ENCODE measurements around the gene TIGD4. TPM values are rescaled to one million over a fixed set of nuclear protein-coding genes. Genes with fewer than 3 reads are reported as not detected.

Gene TIGD4
- total and polyA plus RNA-seq, 2 of the 13 experiments (the other 11 are each of a cell fraction or from before 2014, with no cell fraction given): 0.15 to 0.62 TPM

DNA sequence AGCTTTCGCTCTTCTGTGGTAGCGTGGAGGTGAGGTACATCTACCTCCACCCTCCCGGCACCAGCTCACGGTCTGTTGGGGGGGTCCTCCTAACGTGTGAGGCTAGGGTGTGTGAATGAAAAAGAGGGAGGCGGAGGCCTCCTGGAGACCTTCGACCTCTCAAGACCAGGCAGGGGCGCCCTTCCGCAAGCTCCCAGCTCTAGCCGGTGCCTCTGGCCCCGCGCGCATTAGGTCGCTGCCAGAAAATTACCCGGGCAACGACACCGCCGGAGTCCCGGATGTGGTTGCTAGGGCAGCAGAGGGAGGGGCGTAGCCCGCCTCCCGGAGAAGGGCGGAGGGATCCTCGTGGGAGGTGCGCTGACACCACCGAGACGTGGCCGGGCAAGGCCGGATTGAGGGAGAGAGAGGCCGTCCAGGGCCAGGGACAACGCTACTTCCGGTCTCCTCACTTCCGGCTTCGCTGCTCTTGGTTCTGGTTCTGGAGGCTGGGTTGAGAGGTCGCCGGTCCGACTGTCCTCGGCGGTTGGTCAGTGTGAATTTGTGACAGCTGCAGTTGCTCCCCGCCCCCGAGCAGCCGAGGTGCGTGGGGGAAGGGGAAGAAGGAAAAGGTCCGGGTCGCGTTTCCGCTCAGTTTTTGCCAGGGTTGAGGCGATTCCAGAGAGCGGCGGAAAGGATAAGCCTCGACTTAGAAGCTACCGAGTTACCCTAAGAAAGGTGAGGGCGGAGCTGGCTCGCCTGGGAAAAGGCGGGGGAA, at the start of gene TIGD4, which contains the start of gene ARFIP1 (continued):
- peak; percentile 74; the same call in 1 of the 2 replicates for TF ChIP-seq REPIN1 (CRISPR knock-in tag; IDR thresholded peaks at IDR 0.05; ENCODE audit: borderline replicate concordance, low read depth)
- TF ChIP-seq, protein P1, sequence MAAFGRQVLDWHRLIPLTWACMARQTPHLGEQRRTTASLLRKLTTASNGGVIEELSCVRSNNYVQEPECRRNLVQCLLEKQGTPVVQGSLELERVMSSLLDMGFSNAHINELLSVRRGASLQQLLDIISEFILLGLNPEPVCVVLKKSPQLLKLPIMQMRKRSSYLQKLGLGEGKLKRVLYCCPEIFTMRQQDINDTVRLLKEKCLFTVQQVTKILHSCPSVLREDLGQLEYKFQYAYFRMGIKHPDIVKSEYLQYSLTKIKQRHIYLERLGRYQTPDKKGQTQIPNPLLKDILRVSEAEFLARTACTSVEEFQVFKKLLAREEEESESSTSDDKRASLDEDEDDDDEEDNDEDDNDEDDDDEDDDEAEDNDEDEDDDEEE (CRISPR knock-in tag; IDR thresholded peaks at IDR 0.05): no peak
- TF ChIP-seq KLF16 (CRISPR knock-in tag; IDR thresholded peaks at IDR 0.05): peak in 1 of 2 experiments; percentile 71; a peak in 2 of 4 replicates
- TF ChIP-seq, protein P2, sequence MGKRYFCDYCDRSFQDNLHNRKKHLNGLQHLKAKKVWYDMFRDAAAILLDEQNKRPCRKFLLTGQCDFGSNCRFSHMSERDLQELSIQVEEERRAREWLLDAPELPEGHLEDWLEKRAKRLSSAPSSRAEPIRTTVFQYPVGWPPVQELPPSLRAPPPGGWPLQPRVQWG (CRISPR knock-in tag; IDR thresholded peaks at IDR 0.05; ENCODE audit: borderline replicate concordance, low read depth): no peak
- TF ChIP-seq, protein P3, sequence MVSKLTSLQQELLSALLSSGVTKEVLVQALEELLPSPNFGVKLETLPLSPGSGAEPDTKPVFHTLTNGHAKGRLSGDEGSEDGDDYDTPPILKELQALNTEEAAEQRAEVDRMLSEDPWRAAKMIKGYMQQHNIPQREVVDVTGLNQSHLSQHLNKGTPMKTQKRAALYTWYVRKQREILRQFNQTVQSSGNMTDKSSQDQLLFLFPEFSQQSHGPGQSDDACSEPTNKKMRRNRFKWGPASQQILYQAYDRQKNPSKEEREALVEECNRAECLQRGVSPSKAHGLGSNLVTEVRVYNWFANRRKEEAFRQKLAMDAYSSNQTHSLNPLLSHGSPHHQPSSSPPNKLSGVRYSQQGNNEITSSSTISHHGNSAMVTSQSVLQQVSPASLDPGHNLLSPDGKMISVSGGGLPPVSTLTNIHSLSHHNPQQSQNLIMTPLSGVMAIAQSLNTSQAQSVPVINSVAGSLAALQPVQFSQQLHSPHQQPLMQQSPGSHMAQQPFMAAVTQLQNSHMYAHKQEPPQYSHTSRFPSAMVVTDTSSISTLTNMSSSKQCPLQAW (CRISPR knock-in tag; IDR thresholded peaks at IDR 0.05): peak; percentile 89
- TF ChIP-seq HOXA3 (CRISPR knock-in tag; IDR thresholded peaks at IDR 0.05): peak; percentile 91
- TF ChIP-seq, protein P4, sequence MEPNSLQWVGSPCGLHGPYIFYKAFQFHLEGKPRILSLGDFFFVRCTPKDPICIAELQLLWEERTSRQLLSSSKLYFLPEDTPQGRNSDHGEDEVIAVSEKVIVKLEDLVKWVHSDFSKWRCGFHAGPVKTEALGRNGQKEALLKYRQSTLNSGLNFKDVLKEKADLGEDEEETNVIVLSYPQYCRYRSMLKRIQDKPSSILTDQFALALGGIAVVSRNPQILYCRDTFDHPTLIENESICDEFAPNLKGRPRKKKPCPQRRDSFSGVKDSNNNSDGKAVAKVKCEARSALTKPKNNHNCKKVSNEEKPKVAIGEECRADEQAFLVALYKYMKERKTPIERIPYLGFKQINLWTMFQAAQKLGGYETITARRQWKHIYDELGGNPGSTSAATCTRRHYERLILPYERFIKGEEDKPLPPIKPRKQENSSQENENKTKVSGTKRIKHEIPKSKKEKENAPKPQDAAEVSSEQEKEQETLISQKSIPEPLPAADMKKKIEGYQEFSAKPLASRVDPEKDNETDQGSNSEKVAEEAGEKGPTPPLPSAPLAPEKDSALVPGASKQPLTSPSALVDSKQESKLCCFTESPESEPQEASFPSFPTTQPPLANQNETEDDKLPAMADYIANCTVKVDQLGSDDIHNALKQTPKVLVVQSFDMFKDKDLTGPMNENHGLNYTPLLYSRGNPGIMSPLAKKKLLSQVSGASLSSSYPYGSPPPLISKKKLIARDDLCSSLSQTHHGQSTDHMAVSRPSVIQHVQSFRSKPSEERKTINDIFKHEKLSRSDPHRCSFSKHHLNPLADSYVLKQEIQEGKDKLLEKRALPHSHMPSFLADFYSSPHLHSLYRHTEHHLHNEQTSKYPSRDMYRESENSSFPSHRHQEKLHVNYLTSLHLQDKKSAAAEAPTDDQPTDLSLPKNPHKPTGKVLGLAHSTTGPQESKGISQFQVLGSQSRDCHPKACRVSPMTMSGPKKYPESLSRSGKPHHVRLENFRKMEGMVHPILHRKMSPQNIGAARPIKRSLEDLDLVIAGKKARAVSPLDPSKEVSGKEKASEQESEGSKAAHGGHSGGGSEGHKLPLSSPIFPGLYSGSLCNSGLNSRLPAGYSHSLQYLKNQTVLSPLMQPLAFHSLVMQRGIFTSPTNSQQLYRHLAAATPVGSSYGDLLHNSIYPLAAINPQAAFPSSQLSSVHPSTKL (CRISPR knock-in tag; IDR thresholded peaks at IDR 0.05): peak; percentile 24
- TF ChIP-seq CBX2 (IDR thresholded peaks at IDR 0.05; ENCODE audit: low read depth, low read length): no peak
- TF ChIP-seq CBX2 (CRISPR knock-in tag; IDR thresholded peaks at IDR 0.05; ENCODE audit: low read depth): no peak
- no peak for TF ChIP-seq LCORL (IDR thresholded peaks at IDR 0.05)
- TF ChIP-seq LCORL (CRISPR knock-in tag; IDR thresholded peaks at IDR 0.05): peak; percentile 69
- peak; percentile 95 for TF ChIP-seq KAT8 (CRISPR knock-in tag; IDR thresholded peaks at IDR 0.05)
- peak; percentile 57; the same call in 1 of the 2 replicates for TF ChIP-seq ZNF605 (CRISPR knock-in tag; IDR thresholded peaks at IDR 0.05)
- no peak for TF ChIP-seq TCF7 (IDR thresholded peaks at IDR 0.05; ENCODE audit: low read depth)
- TF ChIP-seq ZIK1 (CRISPR knock-in tag; IDR thresholded peaks at IDR 0.05; ENCODE audit: borderline replicate concordance, low read depth): 0 out of 2 replicates have a peak, but pooled peaks have one; percentile 58
- TF ChIP-seq RXRB (CRISPR knock-in tag; IDR thresholded peaks at IDR 0.05; ENCODE audit: borderline replicate concordance): peak; percentile 64
- TF ChIP-seq ZBTB8A (CRISPR knock-in tag; IDR thresholded peaks at IDR 0.05; ENCODE audit: borderline replicate concordance, low read depth): no peak
- TF ChIP-seq IRX3 (CRISPR knock-in tag; IDR thresholded peaks at IDR 0.05; ENCODE audit: borderline replicate concordance, low read depth): no peak
- peak; percentile 89; the same call in 1 of the 2 replicates for TF ChIP-seq KDM2A (CRISPR knock-in tag; IDR thresholded peaks at IDR 0.05; ENCODE audit: borderline replicate concordance, low read depth)
- TF ChIP-seq HNRNPL (IDR thresholded peaks at IDR 0.05; ENCODE audit: low read depth, low read length): peak; percentile 56; the same call in 1 of the 2 replicates
- no peak; the same call in 1 of the 2 replicates for TF ChIP-seq NAIF1 (CRISPR knock-in tag; IDR thresholded peaks at IDR 0.05; ENCODE audit: borderline replicate concordance)
- TF ChIP-seq ERF (CRISPR knock-in tag; IDR thresholded peaks at IDR 0.05): no peak; the same call in 1 of the 2 replicates
- TF ChIP-seq ZNF615 (CRISPR knock-in tag; IDR thresholded peaks at IDR 0.05; ENCODE audit: borderline replicate concordance): no peak
